Measurements from ENCODE around the gene PSMF1.

Gene PSMF1

DNA sequence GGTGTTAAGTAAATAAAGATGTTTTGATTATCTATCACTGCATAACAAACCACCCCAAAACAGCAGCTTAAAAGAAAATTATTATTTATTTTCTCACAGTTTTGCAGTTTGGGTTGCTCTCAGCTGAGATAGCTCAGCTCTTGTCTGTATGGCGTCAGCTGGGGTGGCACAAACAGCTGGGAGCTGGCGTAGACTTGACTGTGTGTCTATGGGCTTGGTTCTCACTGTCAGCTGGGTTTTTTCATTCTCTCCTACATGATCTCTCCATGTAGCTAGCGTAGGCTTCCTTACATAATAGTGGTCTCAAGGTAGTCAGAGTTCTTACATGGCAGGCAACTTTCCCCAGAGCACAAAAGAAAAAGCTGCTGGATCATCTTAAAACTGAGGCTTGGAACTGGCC, 72.9 kb downstream of the PSMF1 start:
- POLR2A ChIA-PET: no interaction called here
- TF ChIP-seq, protein P1, sequence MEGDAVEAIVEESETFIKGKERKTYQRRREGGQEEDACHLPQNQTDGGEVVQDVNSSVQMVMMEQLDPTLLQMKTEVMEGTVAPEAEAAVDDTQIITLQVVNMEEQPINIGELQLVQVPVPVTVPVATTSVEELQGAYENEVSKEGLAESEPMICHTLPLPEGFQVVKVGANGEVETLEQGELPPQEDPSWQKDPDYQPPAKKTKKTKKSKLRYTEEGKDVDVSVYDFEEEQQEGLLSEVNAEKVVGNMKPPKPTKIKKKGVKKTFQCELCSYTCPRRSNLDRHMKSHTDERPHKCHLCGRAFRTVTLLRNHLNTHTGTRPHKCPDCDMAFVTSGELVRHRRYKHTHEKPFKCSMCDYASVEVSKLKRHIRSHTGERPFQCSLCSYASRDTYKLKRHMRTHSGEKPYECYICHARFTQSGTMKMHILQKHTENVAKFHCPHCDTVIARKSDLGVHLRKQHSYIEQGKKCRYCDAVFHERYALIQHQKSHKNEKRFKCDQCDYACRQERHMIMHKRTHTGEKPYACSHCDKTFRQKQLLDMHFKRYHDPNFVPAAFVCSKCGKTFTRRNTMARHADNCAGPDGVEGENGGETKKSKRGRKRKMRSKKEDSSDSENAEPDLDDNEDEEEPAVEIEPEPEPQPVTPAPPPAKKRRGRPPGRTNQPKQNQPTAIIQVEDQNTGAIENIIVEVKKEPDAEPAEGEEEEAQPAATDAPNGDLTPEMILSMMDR (IDR thresholded peaks at IDR 0.05; ENCODE audit: control extremely low read depth, extremely low read depth, low read depth, missing control alignments): no peak
- CTCF ChIA-PET: interaction anchor here (0.8 to 1.2 kb wide), 5 partner anchors 14 to 375 kb away, joined by 3 read pairs; no protein-coding TSS in a partner anchor
- no peak for DNase-seq (ENCODE audit: extremely low spot score)

DNA sequence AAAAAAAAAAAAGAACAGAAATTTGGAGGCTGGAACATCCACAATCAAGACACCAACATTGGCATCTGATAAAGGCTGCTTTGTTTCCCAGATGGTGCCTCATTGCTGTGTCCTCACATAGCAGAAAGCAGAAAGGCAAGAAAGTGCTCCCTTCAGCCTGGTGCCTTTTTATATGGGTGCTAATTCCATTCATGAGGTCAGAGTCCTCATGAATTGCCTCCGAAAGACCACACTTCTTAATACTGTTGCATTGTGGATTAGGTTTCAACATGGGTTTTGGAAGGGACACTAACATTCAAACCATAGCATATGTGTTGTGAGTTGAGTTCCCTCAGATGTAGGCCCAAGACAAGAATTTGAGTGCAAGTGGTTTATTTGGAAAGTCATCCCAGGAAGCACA, 76.8 kb downstream of the PSMF1 start:
- TF ChIP-seq, protein P1 (IDR thresholded peaks at IDR 0.05; ENCODE audit: control extremely low read depth, extremely low read depth, low read depth, missing control alignments): no peak
- CTCF ChIA-PET: no interaction called here
- POLR2A ChIA-PET: no interaction called here
- DNase-seq (ENCODE audit: extremely low spot score): no peak

DNA sequence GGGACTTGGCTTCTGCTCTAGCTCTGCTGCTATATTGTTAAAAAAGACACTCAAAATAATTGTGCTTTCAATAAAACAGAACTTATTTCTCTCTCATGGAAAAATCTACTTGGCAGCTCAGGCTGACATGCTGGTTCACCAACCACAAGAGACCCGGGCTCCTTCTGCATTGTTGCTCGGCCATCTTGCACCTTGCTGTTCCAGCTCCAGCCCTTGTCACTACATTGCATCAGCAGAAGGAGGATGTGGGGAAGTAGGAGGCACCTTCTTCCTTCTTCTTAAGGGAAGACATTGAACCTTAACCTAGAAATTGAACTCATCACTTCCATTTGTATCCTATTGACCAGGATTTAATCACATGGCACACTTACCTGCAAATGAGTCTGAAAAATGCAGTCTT, 78.2 kb downstream of the PSMF1 start:
- CTCF ChIA-PET: interaction anchor here (1.3 to 1.6 kb wide), 2 partner anchors 18 to 382 kb away, joined by 3 read pairs; no protein-coding TSS in a partner anchor
- TF ChIP-seq, protein P1 (IDR thresholded peaks at IDR 0.05; ENCODE audit: control extremely low read depth, extremely low read depth, low read depth, missing control alignments): no peak
- POLR2A ChIA-PET: interaction anchor here (0.7 kb wide), 1 partner anchor 135 kb away, joined by 3 read pairs; no protein-coding TSS in a partner anchor
- no peak for DNase-seq (ENCODE audit: extremely low spot score)

DNA sequence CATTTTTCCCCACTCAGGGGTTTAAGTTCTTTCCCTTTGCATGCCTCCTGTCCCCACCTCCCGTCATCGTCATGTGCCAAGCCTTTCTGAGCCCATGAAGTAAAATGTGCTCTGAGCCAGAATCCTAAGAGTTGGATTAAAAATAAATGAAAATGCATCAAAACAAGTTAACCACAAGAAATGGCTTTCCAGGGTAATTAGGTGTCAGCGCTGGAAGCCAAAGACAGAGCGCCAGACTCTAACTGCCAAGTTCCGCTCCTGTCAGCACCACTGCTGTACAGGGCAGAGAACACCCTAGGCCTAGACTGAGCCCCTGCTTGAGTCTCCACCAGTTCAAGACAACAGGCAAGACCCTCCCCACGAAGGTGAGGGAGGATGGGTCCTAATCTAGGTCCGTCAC, 79.4 kb downstream of the PSMF1 start:
- DNase-seq (ENCODE audit: extremely low spot score): no peak
- TF ChIP-seq, protein P1 (IDR thresholded peaks at IDR 0.05; ENCODE audit: control extremely low read depth, extremely low read depth, low read depth, missing control alignments): no peak
- POLR2A ChIA-PET: no interaction called here
- CTCF ChIA-PET: no interaction called here

DNA sequence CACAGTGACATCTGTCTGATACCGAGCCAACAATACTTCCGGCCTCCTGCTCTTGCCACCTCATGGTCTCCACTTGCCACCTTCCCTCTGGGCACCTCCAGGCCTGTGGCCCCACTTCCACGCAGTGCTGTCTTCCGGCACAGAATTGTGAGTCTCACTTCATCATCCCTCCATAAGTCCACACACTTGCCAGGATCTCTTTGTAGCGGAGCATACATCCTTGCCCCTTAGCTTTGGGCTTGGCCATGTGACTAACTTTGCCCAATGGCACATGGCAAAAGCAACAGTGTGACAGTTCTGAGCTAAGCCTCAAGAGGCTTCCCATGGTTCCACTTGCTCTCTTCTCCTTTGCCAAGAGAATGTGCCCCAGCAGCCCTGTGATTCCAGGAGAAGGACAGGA, 80.3 kb downstream of the PSMF1 start:
- DNase-seq (ENCODE audit: extremely low spot score): no peak
- CTCF ChIA-PET: interaction anchor here (1.2 to 1.6 kb wide), 2 partner anchors 12 to 15 kb away, joined by 4 to 5 read pairs; no protein-coding TSS in a partner anchor
- POLR2A ChIA-PET: no interaction called here
- TF ChIP-seq, protein P1 (IDR thresholded peaks at IDR 0.05; ENCODE audit: control extremely low read depth, extremely low read depth, low read depth, missing control alignments): no peak

DNA sequence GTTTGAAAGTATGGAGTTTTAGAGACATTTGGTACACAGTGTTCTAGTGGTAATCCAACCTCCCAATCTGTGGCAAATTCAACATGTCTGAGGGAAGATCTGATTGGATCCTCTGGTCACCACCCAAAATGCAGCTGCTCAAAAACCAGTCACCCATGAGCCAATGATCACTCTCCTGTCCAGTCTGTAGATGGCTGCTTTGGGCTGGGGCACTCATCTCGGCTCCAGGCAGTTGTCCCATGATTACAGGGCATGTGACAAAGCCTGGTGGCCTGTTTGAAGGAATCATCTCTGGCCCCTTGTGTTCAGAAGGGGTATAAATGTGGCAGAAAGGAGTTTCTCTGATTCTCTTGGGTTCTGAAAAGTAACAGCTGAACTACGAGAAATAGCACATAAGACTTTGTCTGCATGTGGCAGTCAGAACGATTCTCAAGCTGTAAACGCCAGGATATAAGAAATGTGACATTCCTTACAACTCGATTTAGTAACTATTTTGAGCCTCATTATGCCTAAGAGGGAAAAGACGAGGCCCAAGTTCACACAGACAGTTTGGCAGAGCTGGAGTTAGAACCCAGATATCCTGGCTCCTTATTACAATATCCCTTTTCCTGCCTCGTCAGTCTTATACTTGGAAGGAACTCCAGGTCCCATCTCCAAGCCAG, 80.9 kb downstream of the PSMF1 start:
- CTCF ChIA-PET: interaction anchor here (0.6 to 1.6 kb wide), 4 partner anchors 11 to 14 kb away, joined by 3 to 6 read pairs (median 4); no protein-coding TSS in a partner anchor
- POLR2A ChIA-PET: no interaction called here
- TF ChIP-seq, protein P1 (IDR thresholded peaks at IDR 0.05; ENCODE audit: control extremely low read depth, extremely low read depth, low read depth, missing control alignments): no peak
- DNase-seq (ENCODE audit: extremely low spot score): no peak
